GM23338 (cell line): Measurements from ENCODE around the gene OR1J2. TPM values are rescaled to one million over a fixed set of nuclear protein-coding genes. Genes with fewer than 3 reads are reported as not detected.

Experiments used
- ATAC-seq: fragments of 200-7000 bp; cut with Tn5 transposase; 3 replicates; pipeline ENCODE4 v1.9.1; 2020
- DNase-seq: peaks from one replicate; pipeline ENCODE4 v3.0.0-alpha.2; 2015; ENCODE audit warnings: low spot score
- H2AFZ ChIP-seq: fragments of 200-600 bp; sonication (generic); 2 replicates; pipeline ENCODE4 v1.8.0; 2016; ENCODE audit warnings: antibody characterized with exemption, mild to moderate bottlenecking, moderate library complexity
- H3F3A ChIP-seq: fragments of 200-600 bp; sonication (generic); replicated peaks from 2 replicates; pipeline ENCODE4 v1.8.0; 2017; ENCODE audit warnings: antibody characterized with exemption, mixed run types, low read depth
- H3K27ac ChIP-seq: fragments of 200-600 bp; sonication (generic); 2 replicates; pipeline ENCODE4 v1.6.1; 2016; ENCODE audit warnings: low read depth
- H3K27me3 ChIP-seq: fragments of 200-600 bp; sonication (generic); 2 replicates; pipeline ENCODE4 v1.8.0; 2016; ENCODE audit warnings: mild to moderate bottlenecking, mixed run types, moderate library complexity; ENCODE audit not compliant: insufficient read depth
- H3K36me3 ChIP-seq: fragments of 200-600 bp; sonication (generic); 2 replicates; pipeline ENCODE4 v1.8.0; 2016; ENCODE audit warnings: mild to moderate bottlenecking; ENCODE audit not compliant: insufficient read depth
- H3K4me1 ChIP-seq: fragments of 200-600 bp; sonication (generic); 2 replicates; pipeline ENCODE4 v1.8.0; 2016; ENCODE audit warnings: mild to moderate bottlenecking, moderate library complexity; ENCODE audit not compliant: insufficient read depth
- H3K4me2 ChIP-seq: fragments of 200-600 bp; sonication (generic); 2 replicates; pipeline ENCODE4 v1.7.1; 2017; ENCODE audit warnings: mixed run types
- H3K4me3 ChIP-seq: fragments of 200-600 bp; sonication (generic); 2 replicates; pipeline ENCODE4 v1.6.1; 2016; ENCODE audit warnings: mixed run types
- H3K79me2 ChIP-seq: fragments of 200-600 bp; sonication (generic); replicated peaks from 2 replicates; pipeline ENCODE4 v1.8.0; 2017; ENCODE audit warnings: mild to moderate bottlenecking; ENCODE audit not compliant: insufficient read depth
- H3K9me2 ChIP-seq: fragments of 200-600 bp; sonication (generic); 2 replicates; pipeline ENCODE4 v1.8.0; 2017; ENCODE audit not compliant: insufficient read depth
- H4K20me1 ChIP-seq: fragments of 200-600 bp; sonication (generic); replicated peaks from 2 replicates; pipeline ENCODE4 v1.8.0; 2017; ENCODE audit warnings: mild to moderate bottlenecking; ENCODE audit not compliant: insufficient read depth
- H3K27ac Mint-ChIP-seq: 2 replicates; pipeline ENCODE4 v1.8.0; 2020; ENCODE audit warnings: inconsistent platforms, mild to moderate bottlenecking, moderate library complexity, mixed read lengths
- H3K27me3 Mint-ChIP-seq: 3 replicates; pipeline ENCODE4 v1.8.0; 2022; ENCODE audit warnings: low read depth, mild to moderate bottlenecking, moderate library complexity, mixed read lengths, inconsistent platforms; ENCODE audit not compliant: insufficient read depth, poor library complexity
- H3K36me3 Mint-ChIP-seq: 3 replicates; pipeline ENCODE4 v1.8.0; 2021; ENCODE audit warnings: low read depth, mild to moderate bottlenecking, inconsistent platforms, moderate library complexity, mixed read lengths
- H3K4me1 Mint-ChIP-seq: 3 replicates; pipeline ENCODE4 v1.8.0; 2020; ENCODE audit warnings: mild to moderate bottlenecking, inconsistent platforms, mixed read lengths
- H3K4me3 Mint-ChIP-seq: 3 replicates; pipeline ENCODE4 v1.8.0; 2021; ENCODE audit warnings: moderate library complexity, mild to moderate bottlenecking, inconsistent platforms, mixed read lengths
- H3K9me3 Mint-ChIP-seq: 3 replicates; pipeline ENCODE4 v1.8.0; 2020; ENCODE audit warnings: moderate library complexity, mild to moderate bottlenecking, inconsistent platforms, mixed read lengths
- CREB1 ChIP-seq: fragments of 250-450 bp; sonication (Bioruptor Pico); IDR thresholded peaks from 2 replicates; pipeline ENCODE4 v1.5.0; 2020; ENCODE audit warnings: low read depth, mild to moderate bottlenecking, moderate library complexity
- ETS1 ChIP-seq: IDR thresholded peaks from 2 replicates; pipeline ENCODE4 v1.6.1; 2016; ENCODE audit warnings: antibody characterized with exemption
- EZH2 ChIP-seq: fragments of 200-600 bp; sonication (generic); IDR thresholded peaks from one replicate; pipeline ENCODE4 v1.8.0; 2017; ENCODE audit warnings: antibody characterized with exemption, mild to moderate bottlenecking, low read depth; ENCODE audit not compliant: unreplicated experiment
- EZH2phosphoT487 ChIP-seq: fragments of 200-600 bp; sonication (generic); IDR thresholded peaks from one replicate; pipeline ENCODE4 v1.8.1; 2018; ENCODE audit warnings: antibody characterized with exemption; ENCODE audit not compliant: unreplicated experiment
- NANOG ChIP-seq: IDR thresholded peaks from 2 replicates; pipeline ENCODE4 v1.6.1; 2016; ENCODE audit warnings: antibody characterized with exemption, borderline replicate concordance
- POLR2AphosphoS5 ChIP-seq: IDR thresholded peaks from 2 replicates; pipeline ENCODE4 v1.6.1; 2016; ENCODE audit warnings: antibody characterized with exemption, low read depth
- ZNF114 ChIP-seq: fragments of 250-450 bp; sonication (Bioruptor Pico); IDR thresholded peaks from 2 replicates; pipeline ENCODE4 v1.5.0; 2020; ENCODE audit warnings: mild to moderate bottlenecking, moderate library complexity
- ZNF331 ChIP-seq: fragments of 250-450 bp; sonication (Bioruptor Pico); IDR thresholded peaks from 2 replicates; pipeline ENCODE4 v1.5.0; 2020; ENCODE audit warnings: low read depth, mild to moderate bottlenecking, moderate library complexity
- ZNF462 ChIP-seq: fragments of 250-450 bp; sonication (Bioruptor Pico); IDR thresholded peaks from 2 replicates; pipeline ENCODE4 v1.5.0; 2020; ENCODE audit warnings: mild to moderate bottlenecking, moderate library complexity
- long read RNA-seq: library from polyadenylated mRNA; unstranded; transcript quantifications from one replicate; pipeline ENCODE4 v2.0.0, GENCODE V29; 2020; ENCODE audit not compliant: unreplicated experiment
- polyA plus RNA-seq: library from polyadenylated mRNA; unstranded; fragments of >200 nt; fragmentation: Nextera tagmentation; extraction: Ambion mirVana; gene quantifications from 2 replicates; pipeline ENCODE4 v1.2.1, GENCODE V29; 2016
- total RNA-seq: library from RNA; depleted of rRNA; stranded (reverse); fragments of >200 nt; shearing (Covaris generic); gene quantifications from 2 replicates; pipeline ENCODE4 v1.2.3, GENCODE V29; 2014; rRNA removed
- TF ChIP-seq, protein P1 (sequence below), 2 experiments: fragments of 200-600 bp in 1 of 2; sonication (generic) in 1 of 2; conservative IDR thresholded peaks; 2 replicates each; pipeline versions ENCODE4 v1.5.1 to v1.6.1; 2016 to 2017; ENCODE audit warnings: antibody characterized with exemption in 2 of 2, low read depth in 2 of 2, mild to moderate bottlenecking in 2 of 2, moderate library complexity in 1 of 2

OR1J2 gene, protein sequence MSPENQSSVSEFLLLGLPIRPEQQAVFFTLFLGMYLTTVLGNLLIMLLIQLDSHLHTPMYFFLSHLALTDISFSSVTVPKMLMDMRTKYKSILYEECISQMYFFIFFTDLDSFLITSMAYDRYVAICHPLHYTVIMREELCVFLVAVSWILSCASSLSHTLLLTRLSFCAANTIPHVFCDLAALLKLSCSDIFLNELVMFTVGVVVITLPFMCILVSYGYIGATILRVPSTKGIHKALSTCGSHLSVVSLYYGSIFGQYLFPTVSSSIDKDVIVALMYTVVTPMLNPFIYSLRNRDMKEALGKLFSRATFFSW
- total RNA-seq (not detected in 2 replicates), polyA plus RNA-seq (not detected in 2 replicates)
- long read RNA-seq, result 0 reads

DNA sequence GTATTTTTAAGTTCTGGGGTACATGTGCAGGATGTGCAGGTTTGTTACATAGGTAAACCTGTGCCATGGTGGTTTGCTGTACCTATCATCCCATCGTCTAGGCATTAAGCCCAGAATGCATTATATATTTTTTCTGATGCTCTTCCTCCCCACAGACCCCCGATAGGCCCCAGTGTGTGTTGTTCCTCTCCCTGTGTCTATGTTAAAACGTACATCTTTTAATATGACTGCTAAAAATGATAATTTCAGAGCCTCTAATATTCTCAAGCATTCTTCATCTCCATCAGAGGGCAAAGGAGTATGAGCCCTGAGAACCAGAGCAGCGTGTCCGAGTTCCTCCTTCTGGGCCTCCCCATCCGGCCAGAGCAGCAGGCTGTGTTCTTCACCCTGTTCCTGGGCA lies at the start of gene OR1J2:
OR1J2 (plus strand) TSS at position 301 of the 400 bp plus-strand sequence; CDS start at position 301, 0 bp downstream.
- Mint-ChIP-seq H3K27ac (no peak within 1 kb of the TSS), H3K9me3 (peaks cover 47% of the 10 kb centered on the region), H3K4me3 (no peak within 1 kb of the TSS), H3K27me3 (peaks cover 2% of the 10 kb centered on the region), H3K36me3 (peaks cover 9% of the 10 kb centered on the region), H3K4me1 (no peaks in the 10 kb centered on the region)
- no peak within 1 kb of the TSS for H3K27ac ChIP-seq
- no peak within 1 kb of the TSS for H3K4me2 ChIP-seq
- H3K36me3 ChIP-seq, result no peaks in the 10 kb centered on the region
- H2AFZ ChIP-seq, result no peak within 1 kb of the TSS
- H3K4me3 ChIP-seq, result no peak within 1 kb of the TSS
- H3F3A ChIP-seq, result no peaks in the 10 kb centered on the region
- no peaks in the 10 kb centered on the region for H3K79me2 ChIP-seq
- H3K9me2 ChIP-seq, result no peaks in the 10 kb centered on the region
- no peak for TF ChIP-seq ETS1
- no peak for TF ChIP-seq CREB1
- no peak for TF ChIP-seq ZNF462 (CRISPR knock-in tag)
- no peak for TF ChIP-seq EZH2
- no peak for TF ChIP-seq ZNF331 (CRISPR knock-in tag)
- TF ChIP-seq, protein P1, sequence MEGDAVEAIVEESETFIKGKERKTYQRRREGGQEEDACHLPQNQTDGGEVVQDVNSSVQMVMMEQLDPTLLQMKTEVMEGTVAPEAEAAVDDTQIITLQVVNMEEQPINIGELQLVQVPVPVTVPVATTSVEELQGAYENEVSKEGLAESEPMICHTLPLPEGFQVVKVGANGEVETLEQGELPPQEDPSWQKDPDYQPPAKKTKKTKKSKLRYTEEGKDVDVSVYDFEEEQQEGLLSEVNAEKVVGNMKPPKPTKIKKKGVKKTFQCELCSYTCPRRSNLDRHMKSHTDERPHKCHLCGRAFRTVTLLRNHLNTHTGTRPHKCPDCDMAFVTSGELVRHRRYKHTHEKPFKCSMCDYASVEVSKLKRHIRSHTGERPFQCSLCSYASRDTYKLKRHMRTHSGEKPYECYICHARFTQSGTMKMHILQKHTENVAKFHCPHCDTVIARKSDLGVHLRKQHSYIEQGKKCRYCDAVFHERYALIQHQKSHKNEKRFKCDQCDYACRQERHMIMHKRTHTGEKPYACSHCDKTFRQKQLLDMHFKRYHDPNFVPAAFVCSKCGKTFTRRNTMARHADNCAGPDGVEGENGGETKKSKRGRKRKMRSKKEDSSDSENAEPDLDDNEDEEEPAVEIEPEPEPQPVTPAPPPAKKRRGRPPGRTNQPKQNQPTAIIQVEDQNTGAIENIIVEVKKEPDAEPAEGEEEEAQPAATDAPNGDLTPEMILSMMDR (conservative IDR thresholded peaks at IDR 0.05; ENCODE audit: low read depth in 2 of 2), result no peak
- no peak for TF ChIP-seq POLR2AphosphoS5
- no peak for TF ChIP-seq EZH2phosphoT487
- TF ChIP-seq NANOG, result no peak
- TF ChIP-seq ZNF114 (CRISPR knock-in tag), result no peak
- ATAC-seq (no peak), DNase-seq (no peak)
- H3K4me1 ChIP-seq, result no peaks in the 10 kb centered on the region
- H3K27me3 ChIP-seq, result peaks cover 9% of the 10 kb centered on the region; the same call in 1 of the 2 replicates
- H4K20me1 ChIP-seq, result no peaks in the 10 kb centered on the region
